Measurements from ENCODE around the gene CTTNBP2NL.

DNA sequence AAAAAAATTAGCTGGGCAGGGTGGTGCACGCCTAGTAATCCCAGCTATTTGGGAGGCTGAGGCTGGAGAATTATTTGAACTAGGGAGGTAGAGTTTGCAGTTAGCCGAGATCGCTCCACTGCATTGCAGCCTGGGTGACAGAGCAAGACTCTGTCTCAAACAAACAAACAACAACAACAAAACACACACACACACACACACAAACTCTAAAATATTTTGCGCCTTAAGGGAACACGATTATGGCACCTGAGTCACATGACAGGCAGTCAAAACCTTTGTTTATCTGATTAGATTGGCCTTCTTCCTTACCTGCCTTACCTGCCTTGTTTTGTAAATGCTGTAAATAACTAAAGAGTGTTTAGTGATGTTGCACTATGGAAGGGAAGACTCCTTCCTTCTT, 92.1 kb downstream of the CTTNBP2NL start:
- TF ChIP-seq POLR2A (IDR thresholded peaks at IDR 0.05), result no peak
- no peak for TF ChIP-seq POLR2AphosphoS5 (IDR thresholded peaks at IDR 0.05; ENCODE audit: insufficient read depth in 1 of 2, low read depth in 1 of 2)

Data from vagina (tissue), 2 donors.